ENCODE data around the gene GH2.
"Not testable (repeated sequence)": the region's sequence is repeated elsewhere in the genome, so short reads cannot be mapped to it uniquely, and the experiment has no call there.

DNA sequence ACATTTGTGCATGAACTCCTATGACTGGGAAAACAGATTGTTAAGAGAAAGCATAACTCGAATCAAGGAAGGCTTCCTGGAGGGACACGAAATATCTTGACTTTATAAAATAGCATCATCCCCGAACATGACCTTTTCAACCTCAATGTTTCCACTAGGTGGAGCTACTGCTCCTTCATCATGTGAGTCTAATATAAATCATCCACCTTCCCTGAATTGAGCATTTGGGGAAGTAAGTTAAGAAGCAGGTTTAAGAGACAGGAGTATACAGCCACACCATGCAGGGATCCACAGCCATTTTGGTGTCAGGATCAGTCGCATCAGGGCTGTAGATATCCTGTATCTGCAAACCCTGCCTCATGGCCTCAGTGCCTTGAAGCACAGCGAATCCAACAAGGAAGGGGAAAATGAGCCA lies 22.1 kb upstream of the GH2 start:
- TF ChIP-seq, protein P1, sequence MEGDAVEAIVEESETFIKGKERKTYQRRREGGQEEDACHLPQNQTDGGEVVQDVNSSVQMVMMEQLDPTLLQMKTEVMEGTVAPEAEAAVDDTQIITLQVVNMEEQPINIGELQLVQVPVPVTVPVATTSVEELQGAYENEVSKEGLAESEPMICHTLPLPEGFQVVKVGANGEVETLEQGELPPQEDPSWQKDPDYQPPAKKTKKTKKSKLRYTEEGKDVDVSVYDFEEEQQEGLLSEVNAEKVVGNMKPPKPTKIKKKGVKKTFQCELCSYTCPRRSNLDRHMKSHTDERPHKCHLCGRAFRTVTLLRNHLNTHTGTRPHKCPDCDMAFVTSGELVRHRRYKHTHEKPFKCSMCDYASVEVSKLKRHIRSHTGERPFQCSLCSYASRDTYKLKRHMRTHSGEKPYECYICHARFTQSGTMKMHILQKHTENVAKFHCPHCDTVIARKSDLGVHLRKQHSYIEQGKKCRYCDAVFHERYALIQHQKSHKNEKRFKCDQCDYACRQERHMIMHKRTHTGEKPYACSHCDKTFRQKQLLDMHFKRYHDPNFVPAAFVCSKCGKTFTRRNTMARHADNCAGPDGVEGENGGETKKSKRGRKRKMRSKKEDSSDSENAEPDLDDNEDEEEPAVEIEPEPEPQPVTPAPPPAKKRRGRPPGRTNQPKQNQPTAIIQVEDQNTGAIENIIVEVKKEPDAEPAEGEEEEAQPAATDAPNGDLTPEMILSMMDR (IDR thresholded peaks at IDR 0.05): peak in 4 of 5 experiments; percentile 15 to 34 (median 22)
- TF ChIP-seq POLR2A (IDR thresholded peaks at IDR 0.05): not testable (repeated sequence)
